Aorta (tissue), 5 donors: Measurements from ENCODE around the gene TFB2M. TPM values are rescaled to one million over a fixed set of nuclear protein-coding genes. Genes with fewer than 3 reads are reported as not detected.

Source experiments
- ATAC-seq: fragments of 200-7000 bp; cut with Tn5 transposase; one replicate; pipeline ENCODE4 v1.9.1; 2022; ENCODE audit warnings: moderate library complexity; ENCODE audit not compliant: low FRiP score
- DNase-seq, 2 donors: peaks; one replicate each; pipeline ENCODE4 v3.0.0-alpha.2; 2020
- H3K27ac ChIP-seq, 2 donors: one replicate each; pipeline ENCODE4 v1.5.1; 2013; ENCODE audit warnings: low read length in 2 of 2, mild to moderate bottlenecking in 2 of 2, moderate library complexity in 2 of 2, control low read depth in 1 of 2, inconsistent platforms in 1 of 2, low read depth in 1 of 2
- H3K27me3 ChIP-seq, 2 donors: one replicate each; pipeline ENCODE4 v1.6.1; 2013; ENCODE audit warnings: control low read depth in 1 of 2, low read length in 1 of 2, mild to moderate bottlenecking in 1 of 2, moderate library complexity in 1 of 2; ENCODE audit not compliant: insufficient read depth in 2 of 2, control insufficient read depth in 1 of 2
- H3K36me3 ChIP-seq, 2 donors: one replicate each; pipeline ENCODE4 v1.6.1; 2013; ENCODE audit warnings: control low read depth in 1 of 2, low read length in 1 of 2, mild to moderate bottlenecking in 1 of 2; ENCODE audit not compliant: insufficient read depth in 2 of 2, control insufficient read depth in 1 of 2
- H3K4me1 ChIP-seq, 2 donors: one replicate each; pipeline ENCODE4 v1.6.1; 2013; ENCODE audit warnings: low read length in 2 of 2, control low read depth in 1 of 2, mild to moderate bottlenecking in 1 of 2, moderate library complexity in 1 of 2; ENCODE audit not compliant: insufficient read depth in 2 of 2, control insufficient read depth in 1 of 2
- H3K4me3 ChIP-seq, 2 donors: one replicate each; pipeline ENCODE4 v1.5.1; 2013; ENCODE audit warnings: low read length in 2 of 2, control low read depth in 1 of 2, mild to moderate bottlenecking in 1 of 2
- H3K9me3 ChIP-seq: one replicate; pipeline ENCODE4 v1.6.1; 2013; ENCODE audit warnings: mild to moderate bottlenecking, low read length; ENCODE audit not compliant: control insufficient read depth
- WGBS, 2 donors: extraction: QIAGEN DNeasy Blood & Tissue Kit; methylation state at CpG; one replicate each; pipeline ENCODE4 v1.1.7; 2013; 5-methylcytosine and 5-hydroxymethylcytosine counted together
- intact Hi-C, 2 donors: fragments of 100-400 bp; cut with DNase I; formaldehyde crosslinking; loops; one replicate each; pipeline versions ENCODE4 v1.14.2 to v1.15.0; 2022
- polyA plus RNA-seq, 2 donors: library from polyadenylated mRNA; stranded (reverse); fragments of 200-250 nt; gene quantifications; one replicate each; pipeline ENCODE4 v1.2.3, GENCODE V29; 2013
- total RNA-seq, 2 donors: library from RNA; stranded (reverse); fragmentation: NEBNext Ultra II Directional; extraction: Animal tissue kit (Norgen Biotek cat#: 25700); gene quantifications; one replicate each; pipeline ENCODE4 v1.2.1, GENCODE V29; 2021
- donor health status: healthy with polysubstance abuse.
- donor health status: Bipolar disorder and iron deficiency.
- donor health status: DM: no; HTN: no; CAD: no.
- donor health status: DM: no; HTN: no; CAD: no.
- donor health status: DM: yes; HTN: yes; CAD: no.

TFB2M gene
- total and polyA plus RNA-seq, 4 donors = 3.8 to 5.8 (median 5.4) TPM

DNA sequence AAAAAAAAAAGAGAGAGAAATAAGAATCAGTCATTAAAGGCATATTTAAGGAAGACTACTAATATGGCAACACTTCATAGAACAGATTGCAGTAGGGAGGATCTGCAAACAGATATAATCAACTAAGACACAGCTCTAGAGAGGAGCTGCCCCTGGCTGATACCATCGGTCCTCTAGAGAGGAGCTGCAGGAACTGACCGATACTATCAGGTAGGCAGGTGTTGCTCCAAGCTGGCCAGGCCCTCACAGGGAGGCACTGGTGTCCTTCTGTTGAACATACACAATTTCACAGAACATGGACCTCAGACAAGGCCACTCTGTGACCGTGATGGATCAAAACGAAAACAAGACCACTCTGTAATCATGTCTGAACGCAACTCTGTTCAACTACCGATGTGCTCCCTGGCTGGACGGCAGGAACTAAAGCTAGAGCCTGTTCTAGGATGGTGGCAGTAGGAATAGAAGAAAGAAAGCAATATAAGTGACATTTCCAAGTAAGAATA is 74.5 kb downstream of the TFB2M start:
- Histone ChIP-seq H3K9me3 (no peaks in the 10 kb centered on the region), H3K4me3 (no peak overlapping the region), H3K27me3 (no peaks in the 10 kb centered on the region), H3K36me3 (no peaks in the 10 kb centered on the region), H3K27ac (no peak overlapping the region), H3K4me1 (no peaks in the 10 kb centered on the region)
- DNase-seq (no peak), ATAC-seq (no peak)
- intact Hi-C loops = loop anchor here (5.0 kb wide), 2 partner anchors 1334 to 1339 kb away; partner anchors contain the start of gene KIF26B (in 1 of the 2)
- 89% methylated on average over 7 of the region's 7 CpGs for WGBS, 2 donors

Other genes with a start within 250 kb of the TFB2M start
- gene SMYD3, start 59.0 kb downstream of the TFB2M start, total RNA-seq = 10 to 100 TPM; 11.5 to 29.1 TPM
- gene SMYD3, start 59.0 kb downstream of the TFB2M start, polyA plus RNA-seq = 10 to 100 TPM in 1 of 2 donors, 1 to 10 TPM in 1; 6.0 to 10.7 TPM
- gene CNST, start 195 bp upstream of the TFB2M start, total RNA-seq = 10 to 100 TPM; 24.5 to 27.8 TPM
- gene CNST, start 195 bp upstream of the TFB2M start, polyA plus RNA-seq = 1 to 10 TPM; 6.9 to 7.7 TPM
- gene SCCPDH, start 158.1 kb upstream of the TFB2M start, total RNA-seq = 10 to 100 TPM; 19.4 to 24.8 TPM
- 10 to 100 TPM; 16.6 to 17.3 TPM for gene SCCPDH, start 158.1 kb upstream of the TFB2M start, polyA plus RNA-seq